NCI-H2107 treated with DMSO at 0.1 percent for 48 hours (cell line): Measurements from ENCODE around the gene OR51I2.

Experiments
- DNase-seq: peaks from one replicate; lab custom pipeline; 2025; ENCODE audit not compliant: unreplicated experiment; lab: John Stamatoyannopoulos, UW

The OR51I2 gene, protein sequence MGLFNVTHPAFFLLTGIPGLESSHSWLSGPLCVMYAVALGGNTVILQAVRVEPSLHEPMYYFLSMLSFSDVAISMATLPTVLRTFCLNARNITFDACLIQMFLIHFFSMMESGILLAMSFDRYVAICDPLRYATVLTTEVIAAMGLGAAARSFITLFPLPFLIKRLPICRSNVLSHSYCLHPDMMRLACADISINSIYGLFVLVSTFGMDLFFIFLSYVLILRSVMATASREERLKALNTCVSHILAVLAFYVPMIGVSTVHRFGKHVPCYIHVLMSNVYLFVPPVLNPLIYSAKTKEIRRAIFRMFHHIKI

DNA sequence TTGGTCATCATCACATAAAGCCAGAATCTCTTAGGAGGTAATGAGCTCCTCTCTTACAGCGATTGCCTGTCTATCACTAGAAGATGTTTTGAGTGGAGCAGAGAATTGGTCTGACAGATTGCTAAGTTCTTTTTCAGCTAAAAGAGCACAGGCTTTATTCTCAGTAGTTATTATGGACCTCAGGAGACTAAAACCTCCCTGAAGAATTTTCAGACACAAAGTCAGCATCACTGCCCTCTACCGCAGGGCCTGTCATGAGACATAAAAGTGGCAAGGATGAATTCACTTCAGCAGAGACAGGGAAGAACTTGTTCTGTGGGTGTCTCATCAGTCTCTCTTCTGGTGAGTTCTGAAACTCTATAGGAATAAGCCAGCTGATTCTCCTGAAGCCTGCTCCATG lies at the start of gene OR51I2:
Gene OR51I2, plus strand, starts transcription at position 301 of the 400 bp plus-strand sequence. CDS start 4,166 bp downstream, outside the sequence.
- DNase-seq, result no peak

DNA sequence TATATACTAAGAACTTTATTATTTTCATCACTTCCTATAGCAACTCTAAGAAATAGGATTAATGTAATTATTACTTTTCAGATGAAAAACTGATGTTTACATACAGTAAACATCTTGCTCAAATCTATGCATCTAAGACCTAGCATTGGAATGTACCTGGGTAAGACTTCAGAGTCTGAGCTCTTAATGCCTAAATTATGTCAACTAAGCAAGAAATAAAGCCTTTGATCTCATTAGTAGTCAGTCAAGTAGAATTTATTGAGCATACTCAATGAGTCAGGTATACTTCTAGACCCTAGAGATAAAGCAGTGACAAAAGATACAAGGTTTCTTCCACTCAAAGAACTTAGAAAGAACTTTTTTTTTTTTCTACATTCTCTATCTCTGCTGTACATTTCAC lies 44.0 kb upstream of the OR51I2 start:
- DNase-seq, result no peak

DNA sequence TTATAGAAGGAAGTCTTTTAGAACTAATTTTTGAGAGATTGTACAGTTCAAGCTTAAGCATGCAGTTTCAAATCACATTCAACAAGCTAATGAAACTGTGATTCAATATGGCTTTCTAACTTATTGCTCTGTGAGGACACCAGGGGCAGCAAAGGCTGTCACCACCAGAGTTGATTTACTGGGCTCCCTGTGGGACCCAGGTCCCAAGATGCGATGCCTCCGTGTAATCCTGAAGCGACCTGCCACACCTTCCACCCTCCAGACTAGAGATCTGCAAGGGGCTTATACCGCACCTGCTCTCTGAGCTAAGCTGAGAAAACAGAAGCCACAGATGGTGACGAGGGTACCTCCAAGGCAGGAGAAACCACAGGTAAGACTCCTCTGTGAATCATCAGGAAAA lies 28.1 kb upstream of the OR51I2 start:
- DNase-seq, result no peak

DNA sequence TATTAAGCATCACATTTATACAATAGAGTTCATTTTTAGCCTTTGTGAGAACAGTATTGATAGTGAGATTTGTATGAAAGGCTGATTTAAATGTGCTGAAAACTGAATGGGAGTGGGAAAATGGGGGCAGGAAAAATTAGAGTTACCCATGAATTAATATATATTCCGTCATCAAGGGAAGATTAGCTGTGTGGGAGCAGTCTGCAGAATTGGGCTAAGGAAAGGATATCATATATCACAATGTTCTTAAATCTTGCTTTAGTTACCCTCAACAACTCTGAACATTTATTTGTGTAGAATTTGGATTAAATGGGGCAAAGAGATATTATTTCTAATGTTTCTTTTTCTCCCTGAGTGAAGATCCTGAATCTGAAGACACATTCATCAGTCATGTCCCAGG lies 27.3 kb upstream of the OR51I2 start, which contains the start of gene OR51Q1:
Gene OR51Q1, plus strand, starts transcription at position 301 of the 400 bp plus-strand sequence. Its CDS starts 90 bp downstream, at position 391.
- no peak for DNase-seq

DNA sequence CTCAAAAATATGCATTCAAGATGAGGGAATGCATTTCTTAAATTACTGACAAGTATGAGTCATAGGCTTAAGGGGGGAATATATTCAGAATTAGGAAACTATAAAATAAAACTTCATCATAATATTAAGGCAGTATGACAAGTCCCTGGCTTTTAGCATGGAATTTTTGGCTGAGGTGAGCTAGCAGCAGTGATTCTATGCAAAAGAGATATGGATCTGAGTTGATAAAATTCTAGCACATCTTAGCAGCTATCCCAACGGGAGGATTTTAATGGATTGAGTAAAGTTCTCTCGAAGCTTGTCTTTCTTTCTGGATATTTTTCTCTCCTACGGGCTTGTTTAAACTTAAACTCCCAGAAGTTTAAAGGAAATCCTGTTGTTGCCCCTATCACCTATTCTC lies 26.0 kb upstream of the OR51I2 start:
- DNase-seq, result no peak

DNA sequence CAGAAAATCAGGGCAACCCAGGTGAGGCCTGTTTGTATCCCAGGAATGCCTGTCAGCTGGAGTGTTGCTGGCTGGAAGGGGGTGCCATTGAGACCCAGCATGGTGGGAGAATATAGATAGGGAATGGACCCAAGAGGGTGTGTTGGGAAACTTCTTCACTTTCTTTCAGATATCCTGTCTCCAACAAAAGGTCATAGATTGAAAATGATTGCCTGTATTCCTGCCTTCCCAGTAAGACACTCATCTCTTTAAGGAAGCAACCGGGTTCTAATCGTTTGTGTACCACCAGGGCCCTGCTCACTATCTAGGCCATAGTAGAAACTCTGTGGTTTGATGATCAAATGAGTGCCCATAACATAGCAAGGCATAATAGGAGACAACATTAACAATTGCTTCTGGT lies 7.7 kb upstream of the OR51I2 start, which contains the start of gene OR51I1:
Gene OR51I1, minus strand, starts transcription at position 101 of the 400 bp plus-strand sequence. Its CDS starts 0 bp downstream, at position 101.
- DNase-seq, result no peak

DNA sequence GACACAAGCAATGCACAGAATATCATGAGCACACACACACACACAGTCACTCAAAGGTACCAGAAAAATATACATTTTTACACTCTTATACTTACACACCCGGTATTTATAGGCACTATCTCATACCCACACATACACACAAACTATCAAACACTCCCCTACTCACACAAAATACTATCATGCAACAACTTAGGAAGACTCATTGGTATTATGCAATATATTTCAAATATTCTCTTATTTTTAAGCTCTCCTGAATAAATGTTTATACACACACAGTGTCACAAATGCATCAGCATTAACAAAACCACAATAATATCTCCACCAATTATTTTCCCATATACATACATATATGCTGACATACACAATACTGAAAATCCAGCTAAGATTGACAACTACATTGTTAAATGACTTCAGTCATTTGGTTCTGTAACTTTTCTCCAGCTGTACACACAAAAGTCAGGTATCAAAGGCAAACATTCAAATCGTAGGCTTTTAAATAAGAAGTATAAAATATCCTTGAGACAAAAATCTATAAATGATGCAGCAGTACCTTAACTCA lies 5.2 kb upstream of the OR51I2 start:
- DNase-seq, result no peak

DNA sequence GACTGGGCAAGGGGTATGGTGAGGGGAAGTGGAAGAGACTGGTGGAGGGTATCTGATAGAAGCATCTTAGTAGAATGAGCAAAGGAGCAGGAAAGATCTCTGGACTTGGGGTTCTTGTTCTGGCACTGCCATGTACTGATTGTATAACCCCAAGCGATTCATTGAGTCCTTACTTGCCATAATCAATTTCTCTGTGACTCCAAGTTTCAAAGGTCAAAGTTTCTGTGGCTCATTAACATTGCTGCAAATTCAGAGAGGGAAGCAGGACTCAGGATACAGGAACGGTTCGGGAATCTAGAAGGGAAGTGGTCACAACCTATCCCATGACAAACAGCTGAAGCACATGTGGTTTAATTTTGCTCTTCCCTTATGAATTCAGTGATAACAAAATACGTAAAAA lies 309 bp downstream of the OR51I2 start:
- DNase-seq, result no peak

DNA sequence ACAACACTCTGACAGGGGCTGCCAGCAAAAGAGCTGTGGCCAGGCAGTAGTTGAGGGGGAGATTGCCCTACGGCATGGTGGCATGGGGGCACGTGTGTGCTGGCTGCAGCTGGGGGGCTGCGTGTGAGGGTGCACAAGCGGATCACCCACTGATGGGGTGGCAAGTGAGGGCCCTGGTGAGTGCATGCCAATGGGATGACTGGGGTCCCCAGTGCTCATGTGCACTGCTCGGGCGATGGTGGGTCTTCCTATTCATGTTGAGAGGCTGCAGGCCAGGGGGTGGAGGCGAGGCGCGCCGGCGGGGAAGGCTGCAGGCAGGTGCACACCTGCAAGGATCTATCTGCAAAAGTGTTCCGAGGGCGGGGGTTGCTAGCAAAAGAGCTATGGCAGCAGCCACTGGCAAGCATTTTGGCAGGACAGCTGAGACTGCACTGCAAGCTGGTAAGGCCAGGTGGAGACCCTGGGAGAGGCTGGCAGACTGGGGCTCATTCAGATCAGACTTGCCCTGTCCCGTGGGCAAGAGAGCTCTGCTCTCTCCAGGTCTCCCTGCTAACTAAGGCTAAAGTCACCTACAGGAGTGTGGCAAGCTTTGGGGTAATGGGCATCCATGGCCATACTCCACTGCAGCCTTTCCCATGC lies 12.0 kb downstream of the OR51I2 start:
- DNase-seq, result no peak

DNA sequence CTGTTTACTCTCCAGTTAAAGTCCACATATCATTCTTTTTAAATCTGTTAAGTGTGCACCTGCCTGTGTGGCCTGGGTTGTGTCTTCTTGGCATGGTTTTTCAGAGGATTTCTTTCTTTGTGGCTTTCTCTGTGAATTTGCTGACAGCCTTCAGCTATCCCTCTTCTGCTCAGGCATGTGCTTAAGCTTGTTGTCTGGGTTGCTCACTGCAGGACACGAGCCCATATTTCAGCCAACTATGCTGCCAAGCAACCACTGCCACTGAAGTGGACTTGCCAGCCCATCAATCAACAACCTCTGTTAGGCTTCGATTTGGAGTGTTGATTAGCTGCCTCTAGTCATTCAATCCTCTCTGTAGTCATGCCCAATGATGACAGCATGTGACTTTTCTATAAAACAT lies 18.4 kb downstream of the OR51I2 start:
- DNase-seq, result no peak

DNA sequence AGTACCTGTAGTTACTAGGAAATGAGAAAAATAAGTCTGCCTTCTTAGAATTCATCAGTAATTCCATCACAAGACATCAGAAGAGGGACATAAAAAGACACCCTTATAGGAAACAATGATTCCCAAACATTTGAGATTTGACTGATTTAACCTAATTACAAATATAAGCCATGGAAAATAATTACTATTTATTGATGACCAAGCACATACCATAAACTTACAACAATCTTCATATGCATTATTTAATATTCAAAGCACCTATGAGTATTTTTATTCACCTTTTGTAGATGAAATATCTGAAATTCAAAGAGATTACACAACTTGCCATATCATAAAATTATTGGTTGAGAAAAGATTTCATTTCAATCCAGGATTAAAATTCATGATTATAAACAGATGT lies 24.8 kb downstream of the OR51I2 start:
- DNase-seq, result no peak

DNA sequence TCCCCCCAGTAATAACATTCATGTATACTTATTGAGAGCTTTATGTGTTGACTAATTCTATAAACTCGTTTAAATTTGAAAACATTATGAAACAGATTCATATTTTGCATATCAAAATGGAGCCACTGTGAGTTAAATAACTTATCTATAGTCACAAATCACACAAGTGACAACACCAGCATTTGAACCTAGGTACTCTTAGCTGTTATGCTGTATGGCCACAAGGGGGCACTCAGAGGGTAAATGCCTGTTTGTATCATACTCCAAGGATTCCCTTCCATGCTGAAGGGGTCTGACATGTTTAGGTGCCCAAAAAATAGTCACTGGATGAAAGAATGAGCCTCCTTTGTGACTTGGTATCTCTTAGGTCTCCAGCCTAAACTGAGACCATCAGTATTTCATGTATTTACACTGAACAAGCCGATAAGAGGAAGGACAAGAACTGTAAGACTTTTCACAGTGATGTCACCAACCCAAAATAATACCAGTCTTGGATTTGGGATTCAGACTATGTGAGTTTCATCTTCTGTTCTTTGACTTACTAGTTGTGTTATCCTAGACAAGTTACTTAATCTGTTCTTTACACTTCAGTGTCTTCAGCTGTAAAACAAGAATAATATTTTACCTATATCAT lies 27.2 kb downstream of the OR51I2 start:
- peak; percentile 3 for DNase-seq

DNA sequence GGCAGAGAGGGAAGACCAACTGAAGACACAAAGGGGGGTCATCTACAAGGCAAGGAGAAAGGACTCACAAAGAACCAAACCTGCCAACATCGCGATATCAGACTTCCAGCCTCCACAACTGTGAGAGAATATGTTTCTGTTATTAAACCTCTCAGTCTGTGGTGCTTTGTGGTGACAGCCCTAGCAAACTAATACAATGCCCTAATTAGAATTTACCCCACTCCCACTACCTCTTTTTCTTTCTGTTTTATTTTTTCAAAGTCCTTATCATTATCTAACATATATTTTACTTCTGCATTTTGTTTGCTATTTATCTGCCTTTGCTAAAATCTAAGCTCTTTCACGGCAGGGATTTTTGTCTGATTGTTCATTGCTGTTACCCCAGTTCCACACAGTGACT lies 36.9 kb downstream of the OR51I2 start:
- DNase-seq, result no peak

DNA sequence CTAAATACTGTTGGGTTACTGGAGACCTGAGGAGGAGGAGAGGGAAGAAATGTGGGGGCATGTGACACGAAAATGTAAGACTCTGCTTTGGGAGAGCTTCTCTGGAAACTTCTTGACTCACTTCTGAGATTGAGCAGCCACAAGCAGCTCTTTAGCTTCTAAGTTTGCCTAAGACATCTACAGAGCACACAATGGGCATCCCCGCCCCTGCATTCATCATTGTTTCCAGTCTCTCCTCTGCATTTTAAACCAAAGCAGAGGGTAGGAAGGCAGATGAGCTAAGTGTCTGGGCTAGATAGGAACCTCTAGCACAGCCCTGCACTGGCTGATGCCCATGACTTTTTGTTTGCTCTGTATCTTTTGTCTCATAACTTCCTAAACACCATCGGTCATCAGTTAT lies 37.3 kb downstream of the OR51I2 start:
- no peak for DNase-seq

DNA sequence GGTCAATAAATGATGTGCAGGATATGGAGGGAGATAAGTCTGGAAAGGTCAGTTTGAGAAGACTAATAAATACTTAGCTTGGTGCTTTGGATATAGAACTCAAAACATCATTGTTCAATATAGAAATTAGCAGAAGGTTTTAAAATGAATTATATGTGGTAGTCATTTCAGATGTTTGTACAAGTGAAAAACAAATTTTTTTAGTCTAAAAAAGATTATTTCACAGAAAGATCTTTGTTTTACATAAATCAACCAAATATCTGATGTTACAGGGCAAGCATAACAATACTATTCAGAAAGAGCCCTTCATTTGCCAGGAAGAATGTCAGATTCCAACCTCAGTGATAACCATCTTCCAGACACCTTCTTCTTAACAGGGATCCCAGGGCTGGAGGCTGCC lies 39.3 kb downstream of the OR51I2 start, which contains the start of gene OR52D1:
Gene OR52D1, plus strand, starts transcription at position 301 of the 400 bp plus-strand sequence. Its CDS starts 22 bp downstream, at position 323.
- DNase-seq, result no peak

DNA sequence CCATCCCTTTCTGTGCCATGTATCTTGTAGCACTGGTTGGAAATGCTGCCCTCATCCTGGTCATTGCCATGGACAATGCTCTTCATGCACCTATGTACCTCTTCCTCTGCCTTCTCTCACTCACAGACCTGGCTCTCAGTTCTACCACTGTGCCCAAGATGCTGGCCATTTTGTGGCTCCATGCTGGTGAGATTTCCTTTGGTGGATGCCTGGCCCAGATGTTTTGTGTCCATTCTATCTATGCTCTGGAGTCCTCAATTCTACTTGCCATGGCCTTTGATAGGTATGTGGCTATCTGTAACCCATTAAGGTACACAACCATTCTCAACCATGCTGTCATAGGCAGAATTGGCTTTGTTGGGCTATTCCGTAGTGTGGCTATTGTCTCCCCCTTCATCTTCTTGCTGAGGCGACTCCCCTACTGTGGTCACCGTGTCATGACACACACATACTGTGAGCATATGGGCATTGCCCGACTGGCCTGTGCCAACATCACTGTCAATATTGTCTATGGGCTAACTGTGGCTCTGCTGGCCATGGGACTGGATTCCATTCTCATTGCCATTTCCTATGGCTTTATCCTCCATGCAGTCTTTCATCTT lies 39.8 kb downstream of the OR51I2 start:
- no peak for DNase-seq

DNA sequence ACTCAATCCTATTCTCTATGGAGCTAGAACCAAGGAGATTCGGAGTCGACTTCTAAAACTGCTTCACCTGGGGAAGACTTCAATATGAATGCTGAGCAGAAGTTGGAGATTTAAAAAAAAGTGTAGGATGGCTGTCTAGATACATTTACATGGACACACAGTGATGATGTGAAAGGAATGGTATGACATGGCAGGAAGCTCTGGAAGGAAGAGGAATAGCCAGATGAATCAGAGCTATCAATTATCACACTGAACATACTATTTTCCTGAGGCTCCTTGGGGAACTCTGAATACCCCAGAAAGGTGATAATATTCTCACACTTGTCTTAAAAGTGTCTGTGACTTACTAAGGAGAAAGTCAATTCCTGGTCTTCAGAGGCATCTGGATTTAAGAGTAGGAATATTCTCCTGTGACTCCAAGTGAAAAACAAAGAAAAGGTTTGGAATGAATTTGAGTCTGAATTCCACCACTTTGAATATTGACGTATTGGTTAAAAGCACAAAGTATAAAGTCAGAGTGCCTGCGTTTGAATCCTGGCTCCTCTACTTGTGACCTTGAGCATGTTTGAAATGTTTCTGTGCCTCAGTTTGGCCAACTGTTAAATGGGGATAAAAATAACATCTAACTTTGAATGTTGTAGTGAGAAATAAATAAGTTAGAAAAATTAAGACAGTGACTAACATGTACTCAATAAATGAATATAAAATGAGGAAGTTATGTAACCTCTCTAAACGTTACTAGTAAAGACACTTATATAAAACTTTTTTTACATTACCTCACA lies 40.6 kb downstream of the OR51I2 start:
- DNase-seq, result no peak

DNA sequence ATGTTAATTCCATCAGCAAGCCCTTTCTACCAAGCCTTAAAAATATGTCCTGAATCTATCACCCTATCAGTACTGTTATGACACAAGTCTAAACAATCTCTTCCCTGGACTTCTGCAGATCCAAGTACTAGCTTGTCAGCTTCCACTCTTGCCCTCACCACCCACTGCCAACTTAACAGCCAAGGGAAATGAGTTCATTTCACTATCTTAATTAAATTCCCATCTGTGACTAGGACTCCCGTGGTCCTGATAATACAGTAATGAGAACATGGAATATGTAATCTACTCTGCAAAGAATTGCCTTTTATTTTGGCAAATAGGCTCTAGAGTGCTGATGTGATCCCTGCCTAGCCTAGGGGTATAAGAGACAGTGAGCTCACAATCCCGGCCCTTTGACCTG lies 50.5 kb downstream of the OR51I2 start:
- no peak for DNase-seq

DNA sequence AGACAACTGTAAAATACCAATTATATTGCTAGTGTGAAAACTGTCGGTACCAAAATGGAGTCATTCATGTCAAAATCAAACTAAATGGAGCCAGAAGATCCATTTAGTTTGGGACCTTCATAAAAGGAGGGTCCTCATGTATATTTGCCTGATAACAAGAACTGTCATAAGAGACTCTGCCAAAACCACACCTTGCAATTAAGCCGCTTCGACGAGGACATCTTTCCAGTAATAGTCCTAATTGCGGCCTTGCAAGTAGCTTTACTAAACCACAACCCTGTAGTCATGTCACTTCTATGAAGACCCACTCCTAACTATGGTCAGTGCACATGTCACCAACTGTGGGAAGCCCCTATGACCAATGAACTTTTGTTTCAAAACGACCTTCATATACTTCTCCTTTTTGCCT lies 51.3 kb downstream of the OR51I2 start:
- no peak for DNase-seq

DNA sequence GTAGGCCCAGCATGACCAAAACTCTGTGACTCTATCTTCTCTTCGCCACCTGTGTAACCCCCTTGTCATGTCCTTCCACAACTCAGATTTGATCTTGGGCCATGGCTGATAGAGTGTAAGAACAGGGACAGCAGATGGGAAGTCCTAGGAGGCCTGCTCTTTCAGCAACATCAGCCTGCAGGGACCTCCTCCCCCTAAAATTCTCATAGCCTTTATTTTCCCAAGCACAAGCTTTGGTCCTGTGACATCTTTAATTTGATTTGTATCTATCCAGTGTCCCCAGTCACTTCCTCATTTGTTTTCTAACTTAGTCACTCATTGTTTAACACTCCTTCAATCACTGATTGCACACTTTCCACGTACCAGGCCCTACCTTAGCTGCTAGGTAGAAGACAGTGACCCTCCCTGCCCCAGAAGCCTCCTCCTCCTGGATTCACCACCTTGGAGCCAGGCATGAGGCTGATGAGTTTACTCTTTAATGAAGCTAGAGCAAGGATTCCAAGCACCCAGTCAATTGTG lies 55.3 kb downstream of the OR51I2 start:
- no peak for DNase-seq
